Natural killer cell (primary cell): ENCODE measurements around the gene CDH13. TPM values are rescaled to one million over a fixed set of nuclear protein-coding genes. Genes with fewer than 3 reads are reported as not detected.

ENCODE experiments used
- ATAC-seq, 3 donors: fragments of 150-1000 bp in 2 of 3; fragments of 200-7000 bp in 1 of 3; cut with Tn5 transposase; 1 replicate in 1 of 3; 2 replicates in 2 of 3; pipeline ENCODE4 v1.10.0; 2021; ENCODE audit warnings: mild to moderate bottlenecking in 2 of 3, moderate library complexity in 2 of 3
- DNase-seq, 2 donors: peaks; one replicate each; pipeline versions ENCODE4 v3.0.0 to v3.0.0-alpha.2; 2013 to 2021; ENCODE audit warnings: mixed read lengths in 1 of 2
- H3K27ac ChIP-seq: one replicate; pipeline ENCODE4 v1.5.1; 2013; ENCODE audit warnings: mild to moderate bottlenecking, low read length
- H3K27me3 ChIP-seq: one replicate; pipeline ENCODE4 v1.6.1; 2013; ENCODE audit warnings: low read length; ENCODE audit not compliant: control insufficient read depth, insufficient read depth
- H3K36me3 ChIP-seq: one replicate; pipeline ENCODE4 v1.6.1; 2013; ENCODE audit warnings: low read length; ENCODE audit not compliant: control insufficient read depth, insufficient read depth
- H3K4me1 ChIP-seq: one replicate; pipeline ENCODE4 v1.6.1; 2013; ENCODE audit warnings: low read length; ENCODE audit not compliant: control insufficient read depth, insufficient read depth
- H3K4me3 ChIP-seq: one replicate; pipeline ENCODE4 v1.5.1; 2013; ENCODE audit warnings: low read length
- H3K9me3 ChIP-seq: one replicate; pipeline ENCODE4 v1.6.1; 2013; ENCODE audit warnings: low read length; ENCODE audit not compliant: control insufficient read depth, insufficient read depth
- H3K27ac Mint-ChIP-seq, 2 donors: one replicate each; pipeline ENCODE4 v1.8.0; 2022; ENCODE audit warnings: mild to moderate bottlenecking in 2 of 2, mixed read lengths in 2 of 2, moderate library complexity in 1 of 2
- H3K27me3 Mint-ChIP-seq, 2 donors: one replicate each; pipeline ENCODE4 v1.8.0; 2022; ENCODE audit warnings: low read depth in 2 of 2, mixed read lengths in 2 of 2
- H3K36me3 Mint-ChIP-seq: one replicate; pipeline ENCODE4 v1.8.0; 2022; ENCODE audit warnings: mixed read lengths
- H3K4me1 Mint-ChIP-seq, 2 donors: one replicate each; pipeline ENCODE4 v1.8.0; 2022; ENCODE audit warnings: mixed read lengths in 2 of 2
- H3K4me3 Mint-ChIP-seq: one replicate; pipeline ENCODE4 v1.8.0; 2022; ENCODE audit warnings: mild to moderate bottlenecking, moderate library complexity, mixed read lengths
- H3K9me3 Mint-ChIP-seq, 2 donors: one replicate each; pipeline ENCODE4 v1.8.0; 2022; ENCODE audit warnings: mixed read lengths in 2 of 2
- WGBS: methylation state at CpG from one replicate; pipeline ENCODE4 v1.1.7; 2013; ENCODE audit warnings: missing lambda C conversion rate; ENCODE audit not compliant: insufficient coverage; 5-methylcytosine and 5-hydroxymethylcytosine counted together
- intact Hi-C: fragments of 100-400 bp; cut with micrococcal nuclease; formaldehyde crosslinking; loops from one replicate; pipeline ENCODE4 v1.14.2; 2022
- total RNA-seq, 4 donors: library from RNA; stranded (reverse); fragments of 120-200 nt in 1 of 4; gene quantifications; one replicate each; pipeline versions ENCODE4 v1.2.3 to v1.2.4, GENCODE V29; 2013 to 2022
- TF ChIP-seq, protein P1 (sequence below): fragments of 200-600 bp; IDR thresholded peaks from one replicate; pipeline ENCODE4 v1.8.0; 2022; ENCODE audit warnings: antibody characterized with exemption

CDH13 gene
- total RNA-seq, 3 donors from 2014 or later (not counting 1 experiment from before 2014, with no cell fraction given) = not detected

DNA sequence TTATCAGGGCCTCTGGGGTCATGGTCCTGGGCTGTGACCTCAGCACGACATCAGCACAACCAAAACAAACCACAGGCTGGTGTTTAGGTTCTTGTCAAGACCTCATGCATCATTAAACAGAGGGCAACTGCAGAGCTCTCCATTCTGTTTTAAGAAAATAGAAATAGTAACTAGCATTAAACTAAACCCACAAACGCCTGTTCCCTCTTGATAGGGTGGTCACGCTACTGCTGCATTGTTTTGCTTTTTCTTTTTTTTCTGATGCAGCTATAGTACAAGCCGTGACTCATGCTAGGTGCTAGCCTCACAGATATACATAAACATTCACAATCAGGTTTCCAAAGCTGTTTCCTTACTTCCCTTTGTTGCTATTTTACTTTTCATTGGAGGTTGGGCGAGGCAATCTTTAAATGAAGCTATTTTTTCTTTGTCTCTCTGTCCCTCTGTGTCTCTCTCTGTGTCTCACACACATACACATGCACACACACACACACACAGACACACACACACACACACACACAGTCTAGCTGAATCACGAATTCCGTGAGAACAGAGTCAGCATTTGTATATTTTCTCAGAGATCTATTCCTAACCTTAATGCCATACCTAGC lies 310.3 kb downstream of the CDH13 start:
- peaks cover 21% of the 10 kb centered on the region for H3K4me1 ChIP-seq
- no peaks in the 10 kb centered on the region for H3K27me3 Mint-ChIP-seq

DNA sequence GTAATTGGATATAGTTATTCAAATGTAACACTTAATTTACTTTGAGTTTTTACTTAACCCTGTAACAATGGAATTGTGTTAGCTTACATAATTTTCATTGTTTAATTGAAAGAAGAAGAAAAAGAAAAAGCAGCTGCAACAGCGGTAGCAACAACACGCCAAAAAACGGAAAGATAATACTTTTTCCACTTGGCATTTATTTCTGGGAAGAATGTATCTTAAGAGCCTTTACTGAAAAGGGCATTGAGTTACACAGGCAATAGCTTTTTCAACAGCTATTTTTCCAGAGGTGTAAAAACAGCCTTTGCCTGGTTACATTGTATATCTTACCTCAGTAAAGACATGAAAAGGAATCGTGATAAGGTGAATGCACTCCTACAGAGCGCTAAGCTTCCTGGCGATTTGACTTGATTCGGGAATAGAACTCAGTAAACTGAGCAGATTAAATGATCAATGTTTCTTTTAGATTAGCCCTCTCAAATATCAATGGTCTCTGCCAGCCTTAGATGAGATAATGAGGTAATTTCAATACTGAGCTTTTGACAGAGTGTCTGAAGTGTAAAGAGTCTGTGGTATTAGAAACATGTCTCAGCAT lies 311.3 kb downstream of the CDH13 start:
- no peaks in the 10 kb centered on the region for H3K27me3 ChIP-seq
- no peak overlapping the region for H3K27ac ChIP-seq
- DNase-seq (no peak), ATAC-seq (no peak)
- H3K27me3 Mint-ChIP-seq = no peaks in the 10 kb centered on the region
- TF ChIP-seq, protein P1, sequence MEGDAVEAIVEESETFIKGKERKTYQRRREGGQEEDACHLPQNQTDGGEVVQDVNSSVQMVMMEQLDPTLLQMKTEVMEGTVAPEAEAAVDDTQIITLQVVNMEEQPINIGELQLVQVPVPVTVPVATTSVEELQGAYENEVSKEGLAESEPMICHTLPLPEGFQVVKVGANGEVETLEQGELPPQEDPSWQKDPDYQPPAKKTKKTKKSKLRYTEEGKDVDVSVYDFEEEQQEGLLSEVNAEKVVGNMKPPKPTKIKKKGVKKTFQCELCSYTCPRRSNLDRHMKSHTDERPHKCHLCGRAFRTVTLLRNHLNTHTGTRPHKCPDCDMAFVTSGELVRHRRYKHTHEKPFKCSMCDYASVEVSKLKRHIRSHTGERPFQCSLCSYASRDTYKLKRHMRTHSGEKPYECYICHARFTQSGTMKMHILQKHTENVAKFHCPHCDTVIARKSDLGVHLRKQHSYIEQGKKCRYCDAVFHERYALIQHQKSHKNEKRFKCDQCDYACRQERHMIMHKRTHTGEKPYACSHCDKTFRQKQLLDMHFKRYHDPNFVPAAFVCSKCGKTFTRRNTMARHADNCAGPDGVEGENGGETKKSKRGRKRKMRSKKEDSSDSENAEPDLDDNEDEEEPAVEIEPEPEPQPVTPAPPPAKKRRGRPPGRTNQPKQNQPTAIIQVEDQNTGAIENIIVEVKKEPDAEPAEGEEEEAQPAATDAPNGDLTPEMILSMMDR = no peak
- H3K4me1 ChIP-seq = peaks cover 21% of the 10 kb centered on the region
- intact Hi-C loops = loop anchor here (1.0 to 5.0 kb wide), 2 partner anchors 7 to 286 kb away; no protein-coding TSS in a partner anchor
- peaks cover 1 to 6% of the 10 kb centered on the region in 2 donors for H3K9me3 Mint-ChIP-seq
- peaks cover 14% of the 10 kb centered on the region for H3K36me3 Mint-ChIP-seq
- no peaks in the 10 kb centered on the region for H3K36me3 ChIP-seq
- H3K9me3 ChIP-seq = peaks cover 10% of the 10 kb centered on the region
- H3K27ac Mint-ChIP-seq = peak overlapping the region; percentile 81 to 84
- 93% methylated on average over 7 of the region's 7 CpGs for WGBS
- H3K4me1 Mint-ChIP-seq = peaks cover 56 to 60% of the 10 kb centered on the region in 2 donors
- H3K4me3 Mint-ChIP-seq = no peak overlapping the region
- no peak overlapping the region for H3K4me3 ChIP-seq

More for the DNA sequence above, 310.3 kb downstream of the CDH13 start:
- H3K36me3 ChIP-seq = no peaks in the 10 kb centered on the region
- no peaks in the 10 kb centered on the region for H3K27me3 ChIP-seq
- H3K27ac Mint-ChIP-seq = peak overlapping the region; percentile 80 to 84
- peaks cover 52 to 53% of the 10 kb centered on the region in 2 donors for H3K4me1 Mint-ChIP-seq
- DNase-seq (peak; percentile 24 to 37), ATAC-seq (peak; percentile 86 to 93 (median 90))
- 6% methylated on average over 6 of the region's 7 CpGs for WGBS
- H3K9me3 Mint-ChIP-seq = peaks cover 2 to 7% of the 10 kb centered on the region in 2 donors
- H3K36me3 Mint-ChIP-seq = peaks cover 21% of the 10 kb centered on the region
- TF ChIP-seq, protein P1 = no peak
- intact Hi-C loops = loop anchor here (1.0 to 5.0 kb wide), 2 partner anchors 8 to 285 kb away; no protein-coding TSS in a partner anchor
- peak overlapping the region; percentile 73 for H3K27ac ChIP-seq
- peak overlapping the region; percentile 62 for H3K4me3 Mint-ChIP-seq
- peaks cover 10% of the 10 kb centered on the region for H3K9me3 ChIP-seq
- H3K4me3 ChIP-seq = no peak overlapping the region

DNA sequence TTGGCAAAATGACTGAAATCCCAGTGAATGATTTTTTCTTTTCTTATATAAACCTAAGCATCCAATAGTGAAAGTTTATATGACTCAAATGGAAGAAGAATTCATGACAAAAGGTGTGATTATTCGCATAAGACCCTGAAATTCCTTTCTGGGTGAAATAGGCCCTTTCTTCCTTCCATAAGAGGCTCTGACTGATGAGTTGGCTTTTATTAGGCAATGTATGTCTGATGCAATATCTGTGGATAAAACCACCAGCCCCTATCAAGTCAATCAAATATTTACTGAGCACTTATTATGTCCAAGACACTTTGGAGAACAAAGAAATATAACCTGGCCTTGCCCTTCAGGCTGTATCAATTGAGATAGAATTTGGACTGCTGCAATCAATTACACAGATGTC lies 316.6 kb downstream of the CDH13 start:
- no peak overlapping the region for H3K4me3 Mint-ChIP-seq
- no CpG with 5 or more reads among the region's 1 CpG for WGBS
- no peak overlapping the region for H3K27ac Mint-ChIP-seq
- peaks cover 56 to 62% of the 10 kb centered on the region in 2 donors for H3K4me1 Mint-ChIP-seq
- H3K9me3 Mint-ChIP-seq = no peaks in the 10 kb centered on the region
- Histone ChIP-seq H3K4me3 (no peak overlapping the region), H3K4me1 (peaks cover 21% of the 10 kb centered on the region), H3K27ac (no peak overlapping the region), H3K9me3 (no peaks in the 10 kb centered on the region), H3K36me3 (no peaks in the 10 kb centered on the region), H3K27me3 (no peaks in the 10 kb centered on the region)
- ATAC-seq = no peak
- intact Hi-C loops = no loop called here
- no peak for DNase-seq
- TF ChIP-seq, protein P1 = no peak
- H3K36me3 Mint-ChIP-seq = no peaks in the 10 kb centered on the region
- no peaks in the 10 kb centered on the region for H3K27me3 Mint-ChIP-seq
